Measurements from ENCODE around the gene GLMN. TPM values are rescaled to one million over a fixed set of nuclear protein-coding genes. Genes with fewer than 3 reads are reported as not detected.
A peak's percentile ranks its signal among the peaks of the same experiment; 100 is the strongest.

The GLMN gene
- polyA plus RNA-seq, 2 of the 4 experiments (the other 2 are of a cell fraction): 10.6 to 10.9 TPM

DNA sequence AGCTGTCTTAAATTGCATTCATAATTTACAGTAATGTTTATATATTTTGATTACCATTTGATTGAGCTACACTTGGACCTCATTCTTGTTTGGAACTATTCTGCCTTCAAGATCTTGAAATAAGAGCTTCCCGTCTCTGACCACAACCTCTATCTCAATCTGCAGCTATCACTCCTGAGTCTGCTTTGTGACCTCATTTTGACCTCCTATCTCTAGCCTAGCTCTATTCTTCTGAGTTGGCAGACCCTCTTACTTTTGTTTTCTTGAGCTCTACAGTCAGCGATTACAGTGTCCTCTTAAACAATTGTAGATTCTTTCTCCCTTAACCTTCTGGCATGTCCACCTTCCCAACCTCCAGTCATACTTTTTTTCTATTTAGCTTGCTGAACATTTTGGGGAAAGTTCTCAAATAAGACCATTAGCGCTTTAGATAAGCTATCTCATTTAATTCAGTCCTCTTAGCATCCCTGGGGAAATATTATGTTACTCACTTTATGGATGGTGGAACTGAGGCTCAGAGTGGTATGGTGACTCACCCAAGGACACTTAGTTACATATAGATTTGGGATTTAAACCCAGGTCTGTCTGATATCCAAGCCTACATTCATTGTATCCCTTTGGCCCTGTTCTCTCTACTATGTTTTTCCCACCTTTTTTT is 19.2 kb upstream of the GLMN start:
- Histone ChIP-seq H3K4me2 (no peak overlapping the region), H3K27ac (no peak overlapping the region), H3K4me3 (no peak overlapping the region), H3K4me1 (no peaks in the 10 kb centered on the region), H3K9me3 (no peaks in the 10 kb centered on the region)
- DNase-seq (ENCODE audit: low read depth in 1 of 2, low spot score in 1 of 2) (no peak), ATAC-seq (no peak), FAIRE-seq (no peak)
- CTCF ChIA-PET: no interaction called here
- 95% methylated on average over 3 of the region's 3 CpGs for WGBS (ENCODE audit: missing lambda C conversion rate)
- POLR2A ChIA-PET: no interaction called here
- TF ChIP-seq, protein P1, sequence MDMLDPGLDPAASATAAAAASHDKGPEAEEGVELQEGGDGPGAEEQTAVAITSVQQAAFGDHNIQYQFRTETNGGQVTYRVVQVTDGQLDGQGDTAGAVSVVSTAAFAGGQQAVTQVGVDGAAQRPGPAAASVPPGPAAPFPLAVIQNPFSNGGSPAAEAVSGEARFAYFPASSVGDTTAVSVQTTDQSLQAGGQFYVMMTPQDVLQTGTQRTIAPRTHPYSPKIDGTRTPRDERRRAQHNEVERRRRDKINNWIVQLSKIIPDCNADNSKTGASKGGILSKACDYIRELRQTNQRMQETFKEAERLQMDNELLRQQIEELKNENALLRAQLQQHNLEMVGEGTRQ (IDR thresholded peaks at IDR 0.05): no peak
- TF ChIP-seq MAFK (IDR thresholded peaks at IDR 0.05; ENCODE audit: partially characterized antibody) (no peak), NR3C1 (IDR thresholded peaks at IDR 0.05) (no peak), HEYL (CRISPR knock-in tag; IDR thresholded peaks at IDR 0.05) (no peak), FOSB (CRISPR knock-in tag; IDR thresholded peaks at IDR 0.05) (no peak), RCOR1 (IDR thresholded peaks at IDR 0.05; ENCODE audit: low read depth, low read length) (no peak), ZFP36 (IDR thresholded peaks at IDR 0.05; ENCODE audit: borderline replicate concordance, partially characterized antibody) (no peak), TP53 (CRISPR knock-in tag; IDR thresholded peaks at IDR 0.05) (no peak), HDAC2 (IDR thresholded peaks at IDR 0.05) (no peak), HOXA7 (CRISPR knock-in tag; IDR thresholded peaks at IDR 0.05) (no peak), KDM5A (IDR thresholded peaks at IDR 0.05) (no peak), ESRRA (IDR thresholded peaks at IDR 0.05; ENCODE audit: borderline replicate concordance, low read length) (no peak), POLR2AphosphoS2 (conservative IDR thresholded peaks at IDR 0.05; ENCODE audit: low read length) (no peak), EHF (CRISPR knock-in tag; IDR thresholded peaks at IDR 0.05) (no peak), CEBPB (IDR thresholded peaks at IDR 0.05) (no peak)
- TF ChIP-seq, protein P2, sequence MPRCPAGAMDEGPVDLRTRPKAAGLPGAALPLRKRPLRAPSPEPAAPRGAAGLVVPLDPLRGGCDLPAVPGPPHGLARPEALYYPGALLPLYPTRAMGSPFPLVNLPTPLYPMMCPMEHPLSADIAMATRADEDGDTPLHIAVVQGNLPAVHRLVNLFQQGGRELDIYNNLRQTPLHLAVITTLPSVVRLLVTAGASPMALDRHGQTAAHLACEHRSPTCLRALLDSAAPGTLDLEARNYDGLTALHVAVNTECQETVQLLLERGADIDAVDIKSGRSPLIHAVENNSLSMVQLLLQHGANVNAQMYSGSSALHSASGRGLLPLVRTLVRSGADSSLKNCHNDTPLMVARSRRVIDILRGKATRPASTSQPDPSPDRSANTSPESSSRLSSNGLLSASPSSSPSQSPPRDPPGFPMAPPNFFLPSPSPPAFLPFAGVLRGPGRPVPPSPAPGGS (IDR thresholded peaks at IDR 0.05): no peak
- TF ChIP-seq, protein P3, sequence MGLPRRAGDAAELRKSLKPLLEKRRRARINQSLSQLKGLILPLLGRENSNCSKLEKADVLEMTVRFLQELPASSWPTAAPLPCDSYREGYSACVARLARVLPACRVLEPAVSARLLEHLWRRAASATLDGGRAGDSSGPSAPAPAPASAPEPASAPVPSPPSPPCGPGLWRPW (IDR thresholded peaks at IDR 0.05): no peak
- TF ChIP-seq, protein P4, sequence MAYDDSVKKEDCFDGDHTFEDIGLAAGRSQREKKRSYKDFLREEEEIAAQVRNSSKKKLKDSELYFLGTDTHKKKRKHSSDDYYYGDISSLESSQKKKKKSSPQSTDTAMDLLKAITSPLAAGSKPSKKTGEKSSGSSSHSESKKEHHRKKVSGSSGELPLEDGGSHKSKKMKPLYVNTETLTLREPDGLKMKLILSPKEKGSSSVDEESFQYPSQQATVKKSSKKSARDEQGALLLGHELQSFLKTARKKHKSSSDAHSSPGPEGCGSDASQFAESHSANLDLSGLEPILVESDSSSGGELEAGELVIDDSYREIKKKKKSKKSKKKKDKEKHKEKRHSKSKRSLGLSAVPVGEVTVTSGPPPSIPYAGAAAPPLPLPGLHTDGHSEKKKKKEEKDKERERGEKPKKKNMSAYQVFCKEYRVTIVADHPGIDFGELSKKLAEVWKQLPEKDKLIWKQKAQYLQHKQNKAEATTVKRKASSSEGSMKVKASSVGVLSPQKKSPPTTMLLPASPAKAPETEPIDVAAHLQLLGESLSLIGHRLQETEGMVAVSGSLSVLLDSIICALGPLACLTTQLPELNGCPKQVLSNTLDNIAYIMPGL (CRISPR knock-in tag; IDR thresholded peaks at IDR 0.05; ENCODE audit: borderline replicate concordance): no peak
- TF ChIP-seq, protein P5, sequence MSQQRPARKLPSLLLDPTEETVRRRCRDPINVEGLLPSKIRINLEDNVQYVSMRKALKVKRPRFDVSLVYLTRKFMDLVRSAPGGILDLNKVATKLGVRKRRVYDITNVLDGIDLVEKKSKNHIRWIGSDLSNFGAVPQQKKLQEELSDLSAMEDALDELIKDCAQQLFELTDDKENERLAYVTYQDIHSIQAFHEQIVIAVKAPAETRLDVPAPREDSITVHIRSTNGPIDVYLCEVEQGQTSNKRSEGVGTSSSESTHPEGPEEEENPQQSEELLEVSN (IDR thresholded peaks at IDR 0.05; ENCODE audit: borderline replicate concordance, low read depth): no peak

DNA sequence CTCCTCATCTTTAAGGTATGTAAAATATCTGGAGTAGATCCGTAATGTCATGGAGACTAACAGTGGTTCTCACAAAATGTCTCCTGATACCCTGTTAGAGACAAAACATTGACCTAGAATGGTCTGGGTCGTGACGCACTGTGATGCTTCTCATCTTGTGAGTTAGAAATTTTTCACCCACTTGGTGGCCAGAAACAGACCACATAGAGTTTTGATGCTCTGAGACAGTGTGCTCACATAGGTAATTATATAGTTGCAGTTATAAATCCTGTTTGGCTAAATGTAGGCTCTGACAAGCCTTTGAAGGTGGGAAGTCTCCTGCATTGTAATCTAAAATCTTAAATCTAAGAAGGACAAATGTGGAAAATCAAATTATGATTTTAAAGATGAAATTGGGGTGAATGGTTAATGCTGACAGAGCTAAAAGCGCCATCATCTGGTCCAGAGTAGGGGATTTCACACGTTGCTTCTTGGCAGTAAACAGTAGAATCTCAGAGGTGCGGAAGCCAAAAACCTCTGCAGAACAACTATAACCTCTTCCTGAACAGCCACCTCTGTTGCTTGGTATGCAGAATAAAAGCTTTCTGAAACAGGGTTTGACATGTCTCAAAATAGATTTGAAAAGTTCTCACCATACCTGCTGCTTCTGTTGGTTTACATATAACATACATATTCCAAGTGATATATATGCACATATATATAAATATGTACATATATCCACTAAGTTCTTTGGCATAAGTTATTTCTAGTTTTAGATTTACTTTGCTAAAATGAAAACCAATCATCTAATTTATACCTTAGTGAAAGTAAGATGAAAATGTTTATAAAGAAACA is 17.2 kb upstream of the GLMN start:
- no peaks in the 10 kb centered on the region for H3K9me3 ChIP-seq
- DNase-seq (ENCODE audit: low read depth in 1 of 2, low spot score in 1 of 2) (no peak), ATAC-seq (no peak), FAIRE-seq (no peak)
- ChIA-PET CTCF (interaction anchor here (0.9 kb wide), 1 partner anchor 8 kb away, joined by 3 read pairs; no protein-coding TSS in a partner anchor), POLR2A (no interaction called here)
- no peak overlapping the region for H3K27ac ChIP-seq
- no peaks in the 10 kb centered on the region for H3K4me1 ChIP-seq
- no peak overlapping the region for H3K4me3 ChIP-seq
- TF ChIP-seq, protein P2 (IDR thresholded peaks at IDR 0.05): no peak
- TF ChIP-seq POLR2AphosphoS2 (conservative IDR thresholded peaks at IDR 0.05; ENCODE audit: low read length) (no peak), CHD2 (IDR thresholded peaks at IDR 0.05; ENCODE audit: low read length, partially characterized antibody) (no peak), SREBF2 (IDR thresholded peaks at IDR 0.05) (no peak), MAFK (IDR thresholded peaks at IDR 0.05; ENCODE audit: partially characterized antibody) (peak; percentile 61), RCOR1 (IDR thresholded peaks at IDR 0.05; ENCODE audit: low read depth, low read length) (no peak), FOSB (CRISPR knock-in tag; IDR thresholded peaks at IDR 0.05) (no peak)
- 91% methylated on average over 6 of the region's 6 CpGs for WGBS (ENCODE audit: missing lambda C conversion rate)
- H3K4me2 ChIP-seq: no peak overlapping the region

Measured in A549 (cell line).